ENCODE data around the gene NOLC1.
"Not testable (repeated sequence)": the region's sequence is repeated elsewhere in the genome, so short reads cannot be mapped to it uniquely, and the experiment has no call there.

NOLC1 gene

DNA sequence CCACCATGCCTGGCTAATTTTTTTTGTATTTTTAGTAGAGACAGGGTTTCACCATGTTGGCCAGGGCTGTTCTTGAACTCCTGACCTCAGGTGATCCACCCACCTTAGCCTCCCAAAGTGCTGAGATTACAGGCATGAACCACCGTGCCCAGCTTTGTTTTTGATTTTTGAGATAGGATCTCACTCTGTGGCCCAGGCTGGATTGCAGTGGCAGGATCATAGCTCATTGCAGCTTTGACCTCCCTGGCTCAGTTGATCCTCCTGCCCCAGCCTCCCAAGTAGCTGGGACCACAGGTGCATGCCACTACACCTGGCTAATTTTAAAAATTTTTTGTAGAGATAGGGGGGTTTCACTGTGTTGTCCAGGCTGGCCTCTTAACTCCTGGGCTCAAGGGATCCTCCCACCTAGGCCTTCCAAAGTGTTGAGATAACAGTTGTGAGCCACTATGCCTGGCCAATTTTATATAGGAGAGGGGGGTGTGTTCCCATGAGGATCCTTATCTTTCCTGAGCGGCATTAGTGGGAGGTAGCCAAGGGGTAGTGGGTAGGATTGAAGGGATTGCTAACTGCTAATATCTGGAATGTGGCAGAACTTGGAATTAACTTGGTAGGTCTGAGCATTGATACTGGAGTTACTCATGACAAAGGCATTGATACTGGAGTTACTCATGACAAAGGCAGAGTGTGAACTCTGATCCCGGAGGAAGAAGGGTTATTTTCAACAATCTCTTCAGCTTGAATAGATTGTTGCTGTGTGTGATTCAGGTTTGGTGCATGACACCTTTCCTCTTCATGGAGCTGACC lies 1.0 kb upstream of the NOLC1 start:
- peak overlapping the region; percentile 94 for H3K27ac ChIP-seq
- no peak for DNase-seq (ENCODE audit: low read depth, low spot score)

DNA sequence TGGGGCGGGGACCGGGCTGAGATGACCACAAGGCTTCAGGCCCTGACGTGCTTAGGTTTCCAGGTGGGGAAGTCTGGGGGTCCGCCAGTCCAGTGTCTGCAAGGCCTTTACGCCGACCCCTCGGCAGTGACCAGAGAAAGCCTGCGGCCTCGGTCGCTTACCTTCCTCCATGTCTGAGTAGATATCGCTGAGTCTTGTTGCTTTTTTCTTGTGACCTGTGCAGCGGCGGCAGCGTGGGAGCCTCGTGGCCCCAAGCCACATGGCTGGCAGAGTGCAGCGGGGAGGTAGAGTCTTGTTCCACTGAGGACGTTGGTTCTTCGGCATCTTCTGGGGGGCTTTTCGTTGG lies 329 bp downstream of the NOLC1 start:
- no peak for DNase-seq (ENCODE audit: low read depth, low spot score)
- H3K27ac ChIP-seq: peak overlapping the region; percentile 94

DNA sequence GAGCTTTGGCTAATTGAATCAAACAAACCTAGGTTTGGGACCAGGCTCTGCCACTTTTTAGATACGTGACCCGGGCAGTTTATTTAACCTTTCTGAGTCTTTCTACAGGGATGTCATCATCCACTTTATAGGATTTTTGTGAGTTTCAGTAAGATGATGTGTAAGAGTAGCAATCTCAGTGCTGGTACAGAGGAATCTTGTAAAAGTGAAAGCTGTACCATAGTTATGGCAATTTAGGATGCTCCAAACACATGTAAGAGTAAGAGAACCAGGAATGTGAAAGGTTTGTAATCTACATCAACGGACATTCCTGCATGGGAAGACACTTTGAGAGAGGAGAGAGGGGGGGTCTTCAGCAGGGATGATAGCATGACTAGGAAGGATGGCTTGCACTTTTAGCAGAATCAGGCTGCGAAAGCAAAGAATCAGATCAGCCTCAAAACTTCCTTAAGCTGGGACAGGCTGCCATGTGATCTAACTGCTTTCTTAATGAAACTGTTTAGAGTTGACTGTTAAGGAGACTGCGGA lies 968 bp downstream of the NOLC1 start:
- peak overlapping the region; percentile 94 for H3K27ac ChIP-seq
- no peak for DNase-seq (ENCODE audit: low read depth, low spot score)

DNA sequence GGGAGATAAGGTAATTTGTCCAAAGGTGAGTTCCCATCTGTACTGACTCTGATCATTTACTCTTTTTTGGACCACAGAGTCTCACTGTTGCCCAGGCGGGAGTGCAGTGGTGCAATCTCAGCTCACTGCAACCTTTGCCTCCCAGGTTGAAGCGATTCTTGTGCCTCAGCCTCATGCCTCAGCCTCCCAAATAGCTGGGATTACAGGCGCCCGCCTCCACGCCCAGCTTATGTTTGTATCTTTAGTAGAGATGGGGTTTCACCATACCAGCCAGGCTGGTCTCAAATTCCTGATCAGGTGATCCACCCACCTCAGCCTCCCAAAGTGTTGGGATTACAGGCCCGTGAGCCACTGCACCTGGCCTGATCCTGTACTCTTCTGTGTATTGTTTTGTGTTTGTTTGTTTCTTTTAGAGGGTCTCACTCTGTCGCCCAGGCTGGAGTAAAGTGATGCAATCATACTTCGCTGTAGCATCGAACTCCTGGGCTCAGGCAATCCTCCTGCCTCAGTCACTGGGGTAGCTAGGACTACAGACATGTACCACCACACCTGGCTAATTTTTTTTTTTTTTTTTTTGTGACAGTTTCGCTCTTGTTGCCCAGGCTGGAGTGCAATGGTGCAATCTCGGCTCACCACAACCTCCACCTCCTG lies 2.4 kb downstream of the NOLC1 start:
- DNase-seq (ENCODE audit: low read depth, low spot score): no peak
- no peak overlapping the region for H3K27ac ChIP-seq

DNA sequence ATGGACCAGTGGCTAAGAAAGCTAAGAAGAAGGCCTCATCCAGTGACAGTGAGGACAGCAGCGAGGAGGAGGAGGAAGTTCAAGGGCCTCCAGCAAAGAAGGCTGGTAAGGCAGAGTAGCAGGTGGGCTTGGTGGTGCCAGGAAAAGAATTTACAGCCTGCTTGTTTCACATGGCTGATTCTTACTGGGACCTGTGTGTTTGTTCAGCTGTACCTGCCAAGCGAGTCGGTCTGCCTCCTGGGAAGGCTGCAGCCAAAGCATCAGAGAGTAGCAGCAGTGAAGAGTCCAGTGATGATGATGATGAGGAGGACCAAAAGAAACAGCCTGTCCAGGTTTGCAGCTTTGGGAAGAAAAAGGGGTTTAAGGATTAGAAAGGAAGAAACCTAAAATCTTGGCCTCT lies 5.0 kb downstream of the NOLC1 start:
- H3K27ac ChIP-seq: no peak overlapping the region
- DNase-seq (ENCODE audit: low read depth, low spot score): no peak

DNA sequence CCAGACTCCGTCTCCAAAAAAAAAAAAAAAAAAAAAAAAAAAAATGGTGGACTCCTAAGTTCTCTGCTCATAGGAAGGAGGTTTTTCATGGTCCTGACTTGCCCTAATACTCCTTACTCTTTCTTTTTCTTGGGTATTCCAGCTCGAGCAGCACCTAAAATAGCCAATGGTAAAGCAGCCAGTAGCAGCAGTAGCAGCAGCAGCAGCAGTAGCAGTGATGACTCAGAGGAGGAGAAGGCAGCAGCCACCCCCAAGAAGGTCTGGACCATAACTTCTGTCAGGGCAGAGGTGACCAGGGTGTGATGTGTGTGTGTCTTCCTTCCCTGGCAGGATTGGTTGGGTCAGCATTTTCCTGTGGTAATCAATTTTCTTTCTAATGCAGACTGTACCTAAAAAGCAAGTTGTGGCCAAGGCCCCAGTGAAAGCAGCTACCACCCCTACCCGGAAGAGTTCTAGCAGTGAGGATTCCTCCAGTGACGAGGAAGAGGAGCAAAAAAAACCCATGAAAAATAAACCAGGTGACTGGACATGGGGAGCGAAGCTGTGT lies 6.9 kb downstream of the NOLC1 start:
- H3K27ac ChIP-seq: no peak overlapping the region
- DNase-seq (ENCODE audit: low read depth, low spot score): no peak

DNA sequence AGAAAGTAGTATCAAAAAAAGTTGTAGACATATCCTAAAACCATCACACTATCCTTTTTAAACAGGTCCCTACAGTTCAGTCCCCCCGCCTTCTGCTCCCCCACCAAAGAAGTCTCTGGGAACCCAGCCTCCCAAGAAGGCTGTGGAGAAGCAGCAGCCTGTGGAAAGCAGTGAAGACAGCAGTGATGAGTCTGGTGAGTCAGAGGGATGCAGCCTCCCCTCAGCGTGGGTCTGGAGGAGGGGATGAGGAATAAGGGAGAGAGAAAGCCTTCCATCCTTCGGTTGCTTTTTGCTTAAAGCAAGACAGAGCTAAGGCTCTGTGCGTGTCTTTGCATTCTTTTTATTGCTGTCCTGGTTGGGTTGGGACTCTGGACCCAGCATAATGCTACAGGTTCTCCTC lies 7.6 kb downstream of the NOLC1 start:
- no peak overlapping the region for H3K27ac ChIP-seq
- no peak for DNase-seq (ENCODE audit: low read depth, low spot score)

DNA sequence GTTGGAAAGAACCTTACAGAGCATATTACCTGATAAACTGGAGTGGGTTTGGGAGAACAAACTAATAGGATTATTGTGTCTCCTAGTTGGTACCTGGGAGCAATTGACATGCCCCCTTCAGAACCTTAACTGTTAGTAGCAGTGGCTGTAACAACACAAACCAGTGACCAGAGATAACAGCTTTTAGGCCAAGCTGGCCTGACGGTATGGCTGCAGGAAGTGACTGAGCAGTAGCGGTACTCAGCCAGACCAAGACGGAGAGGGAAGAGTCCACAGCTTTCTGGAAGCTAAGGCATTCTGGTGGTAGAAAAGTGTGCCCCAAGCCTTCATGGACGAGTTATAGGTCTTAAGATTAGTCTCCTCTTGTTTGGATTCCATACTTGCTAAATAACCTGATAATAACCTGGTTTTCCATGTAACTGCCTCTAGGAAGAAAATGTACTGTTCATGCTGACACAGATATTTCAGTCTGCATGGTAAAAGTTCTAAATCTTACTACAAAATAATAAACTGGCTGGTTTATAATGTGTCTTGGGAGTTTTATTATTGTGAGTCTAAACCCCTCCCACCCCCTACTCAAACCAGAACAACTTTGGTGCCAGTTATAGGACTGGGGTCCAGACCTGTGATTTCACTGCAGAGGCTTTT lies 11.3 kb downstream of the NOLC1 start:
- H3K27ac ChIP-seq: no peak overlapping the region
- no peak for DNase-seq (ENCODE audit: low read depth, low spot score)

DNA sequence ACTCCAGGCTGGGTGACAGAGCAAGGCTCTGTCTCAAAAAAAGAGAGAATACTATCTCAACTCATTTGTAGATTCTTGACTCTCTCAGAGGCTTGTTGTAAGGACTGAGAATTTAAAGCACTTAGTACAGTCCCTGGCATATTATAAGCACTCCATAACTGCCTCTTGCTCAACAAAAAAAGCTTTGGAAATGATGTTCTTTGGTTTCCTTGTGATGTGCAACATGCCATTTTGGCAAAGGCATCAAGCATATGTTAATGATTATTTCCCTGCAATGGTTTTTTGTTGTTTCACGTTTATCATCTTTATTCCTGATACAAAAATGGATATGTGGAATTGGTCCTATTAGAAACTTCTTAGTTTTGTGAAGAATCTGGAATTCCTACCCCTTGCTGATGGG lies 15.7 kb downstream of the NOLC1 start:
- DNase-seq (ENCODE audit: low read depth, low spot score): no peak
- no peak overlapping the region for H3K27ac ChIP-seq

DNA sequence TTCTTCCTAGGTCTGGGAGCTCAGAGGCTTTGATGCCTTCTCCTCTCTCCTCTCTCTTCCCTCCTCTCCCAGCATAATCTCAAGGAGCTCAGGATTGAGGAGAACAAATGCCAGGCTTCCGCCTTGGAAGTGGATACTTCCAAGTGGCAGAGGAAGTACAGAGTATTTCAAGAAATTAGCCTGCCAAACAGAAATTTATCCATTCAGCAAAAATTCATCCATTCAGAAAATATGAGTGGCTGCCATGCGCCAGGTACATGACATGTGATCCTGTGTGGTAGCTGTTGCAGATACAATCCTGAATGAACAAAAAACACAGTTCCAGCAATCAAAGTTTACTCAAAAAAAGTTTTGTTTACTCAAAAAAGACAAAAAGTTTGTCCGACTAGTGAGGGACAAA lies 18.4 kb downstream of the NOLC1 start:
- DNase-seq (ENCODE audit: low read depth, low spot score): no peak
- H3K27ac ChIP-seq: no peak overlapping the region

DNA sequence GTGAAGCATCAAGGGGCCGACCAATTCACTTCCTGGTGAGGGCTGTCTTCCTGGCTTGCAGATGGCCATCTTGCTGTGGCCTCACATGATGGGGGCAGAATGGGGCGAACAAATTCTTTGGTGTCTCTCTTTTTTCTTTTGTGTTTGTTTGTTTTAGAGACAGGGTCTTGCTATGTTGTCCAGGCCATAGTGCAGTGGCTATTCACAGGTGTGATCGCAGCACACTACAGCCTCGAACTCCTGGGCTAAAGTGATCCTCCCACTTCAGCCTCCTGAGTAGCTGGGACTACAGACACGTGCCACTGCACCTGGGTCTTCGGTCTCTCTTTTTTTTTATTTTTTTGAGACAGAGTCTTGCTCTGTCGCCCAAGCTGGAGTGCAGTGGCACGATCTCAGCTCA lies 20.1 kb downstream of the NOLC1 start:
- no peak overlapping the region for H3K27ac ChIP-seq
- DNase-seq (ENCODE audit: low read depth, low spot score): no peak

DNA sequence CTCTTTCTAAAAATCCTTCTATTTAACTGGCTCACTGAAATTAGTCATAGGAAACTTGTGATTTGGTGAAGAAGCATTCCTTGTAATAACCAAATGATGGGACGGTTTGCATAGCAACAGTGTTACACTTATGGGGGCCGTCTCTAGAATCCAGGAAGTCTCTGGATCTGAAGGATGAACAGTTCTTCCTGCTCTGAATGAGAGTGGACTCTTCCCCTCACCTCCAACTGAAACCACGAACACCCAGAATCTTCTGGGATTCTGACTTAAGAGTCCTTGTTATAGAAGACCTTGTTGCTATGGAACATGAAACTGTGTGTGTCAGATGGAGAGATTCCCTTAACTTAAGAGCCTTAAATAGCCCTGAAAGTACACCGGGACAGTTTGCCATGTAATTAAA lies 23.2 kb downstream of the NOLC1 start:
- no peak for DNase-seq (ENCODE audit: low read depth, low spot score)
- no peak overlapping the region for H3K27ac ChIP-seq

DNA sequence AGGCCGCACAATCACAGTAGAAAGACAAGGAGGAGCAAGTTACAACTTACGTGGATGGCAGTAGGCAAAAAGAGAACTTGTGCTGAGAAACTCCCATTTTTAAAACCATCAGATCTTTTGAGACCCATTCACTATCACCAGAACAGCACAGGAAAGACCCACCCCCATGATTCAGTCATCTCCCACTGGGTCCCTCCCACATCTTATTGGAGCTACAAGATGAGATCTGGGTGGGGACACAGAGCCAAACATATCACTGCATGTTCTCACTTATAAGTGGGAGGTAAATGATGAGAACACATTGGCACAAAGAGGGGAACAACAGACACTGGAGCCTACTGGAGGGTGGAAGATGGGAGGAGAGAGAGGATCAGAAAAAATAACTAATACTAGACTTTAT lies 32.4 kb downstream of the NOLC1 start:
- no peak for DNase-seq (ENCODE audit: low read depth, low spot score)
- no peak overlapping the region for H3K27ac ChIP-seq

DNA sequence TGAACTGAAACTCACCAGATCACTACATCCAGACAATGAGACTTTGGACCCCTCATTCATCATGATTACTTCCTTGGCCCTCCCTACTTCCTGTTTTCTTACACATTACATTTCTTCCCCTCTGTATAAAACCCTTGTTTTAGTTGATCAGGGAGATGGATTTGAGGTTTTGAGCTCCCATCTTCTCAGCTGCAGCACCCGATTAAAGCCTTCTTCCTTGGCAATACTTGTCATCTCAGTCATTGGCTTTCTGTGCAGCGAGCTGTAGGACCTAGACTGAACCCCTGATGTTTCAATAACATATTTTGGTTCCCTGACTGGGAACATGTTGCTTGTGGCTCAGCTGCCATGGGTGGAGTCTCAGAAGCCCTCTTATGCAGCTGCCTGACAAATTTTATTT lies 33.1 kb downstream of the NOLC1 start:
- no peak overlapping the region for H3K27ac ChIP-seq
- no peak for DNase-seq (ENCODE audit: low read depth, low spot score)

DNA sequence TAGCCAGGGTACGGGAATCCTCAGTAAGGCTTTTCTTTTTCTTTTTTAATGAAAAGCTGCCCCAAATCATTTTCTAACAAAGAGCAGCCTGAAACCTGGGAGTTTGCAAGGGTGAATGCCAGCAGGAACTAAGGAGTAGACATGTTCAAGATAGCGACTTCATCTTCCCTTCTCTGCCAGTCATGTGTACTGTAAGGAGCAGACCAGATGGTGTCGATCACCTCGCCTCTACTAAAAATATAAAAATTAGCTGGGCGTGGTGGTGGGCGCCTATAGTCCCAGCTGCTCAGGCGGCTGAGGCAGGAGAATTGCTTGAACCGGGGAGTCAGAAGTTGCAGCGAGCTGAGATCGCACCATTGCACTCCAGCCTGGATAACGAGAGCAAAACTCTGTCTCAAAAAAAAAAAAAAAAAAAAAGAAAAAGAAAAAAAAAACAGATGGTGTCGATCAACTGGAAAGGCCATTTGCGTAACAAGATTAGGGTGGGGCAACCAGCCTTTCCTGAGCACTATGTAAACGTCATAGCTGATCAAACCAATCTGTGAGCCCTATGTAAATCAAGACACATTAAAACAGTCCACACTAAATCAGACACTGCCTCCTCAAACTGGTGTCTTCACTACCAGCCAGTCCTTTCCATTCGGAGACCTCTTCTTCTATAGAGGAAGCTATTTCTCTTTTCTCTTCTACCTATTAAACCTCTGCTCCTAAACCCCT lies 33.8 kb downstream of the NOLC1 start:
- no peak for DNase-seq (ENCODE audit: low read depth, low spot score)
- no peak overlapping the region for H3K27ac ChIP-seq

DNA sequence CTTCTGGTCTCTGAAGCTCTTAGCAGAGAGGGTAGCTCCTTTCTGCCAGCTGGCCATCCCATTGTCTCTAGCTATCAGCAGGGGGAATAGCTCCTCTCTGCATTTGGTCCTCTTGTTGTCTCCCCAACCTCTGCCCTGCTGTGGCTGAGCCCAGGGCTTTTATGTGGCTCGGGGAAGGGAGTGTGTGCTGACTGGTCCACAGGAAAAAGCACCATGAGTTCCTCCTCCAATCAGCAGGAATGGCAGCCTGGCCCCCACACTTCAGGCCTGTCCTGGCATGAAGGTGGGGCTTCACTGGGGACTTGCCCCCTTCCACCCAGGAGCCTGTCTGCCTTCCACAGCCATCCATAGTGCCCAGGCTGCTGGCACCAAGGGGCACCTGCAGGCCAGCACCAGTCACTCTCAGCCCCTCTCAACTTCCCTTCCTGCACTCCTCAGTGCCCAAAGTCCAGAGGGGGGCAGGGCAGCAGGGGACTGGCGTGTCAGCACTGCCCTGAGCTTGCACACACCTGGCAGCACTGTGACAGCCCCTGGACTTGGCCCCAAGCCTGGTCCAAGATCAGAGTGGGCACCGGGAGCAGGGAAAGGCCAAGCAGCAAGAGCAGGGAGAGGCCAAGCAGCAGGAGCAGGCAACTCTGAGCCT lies 36.2 kb downstream of the NOLC1 start:
- H3K27ac ChIP-seq: no peak overlapping the region
- no peak for DNase-seq (ENCODE audit: low read depth, low spot score)

DNA sequence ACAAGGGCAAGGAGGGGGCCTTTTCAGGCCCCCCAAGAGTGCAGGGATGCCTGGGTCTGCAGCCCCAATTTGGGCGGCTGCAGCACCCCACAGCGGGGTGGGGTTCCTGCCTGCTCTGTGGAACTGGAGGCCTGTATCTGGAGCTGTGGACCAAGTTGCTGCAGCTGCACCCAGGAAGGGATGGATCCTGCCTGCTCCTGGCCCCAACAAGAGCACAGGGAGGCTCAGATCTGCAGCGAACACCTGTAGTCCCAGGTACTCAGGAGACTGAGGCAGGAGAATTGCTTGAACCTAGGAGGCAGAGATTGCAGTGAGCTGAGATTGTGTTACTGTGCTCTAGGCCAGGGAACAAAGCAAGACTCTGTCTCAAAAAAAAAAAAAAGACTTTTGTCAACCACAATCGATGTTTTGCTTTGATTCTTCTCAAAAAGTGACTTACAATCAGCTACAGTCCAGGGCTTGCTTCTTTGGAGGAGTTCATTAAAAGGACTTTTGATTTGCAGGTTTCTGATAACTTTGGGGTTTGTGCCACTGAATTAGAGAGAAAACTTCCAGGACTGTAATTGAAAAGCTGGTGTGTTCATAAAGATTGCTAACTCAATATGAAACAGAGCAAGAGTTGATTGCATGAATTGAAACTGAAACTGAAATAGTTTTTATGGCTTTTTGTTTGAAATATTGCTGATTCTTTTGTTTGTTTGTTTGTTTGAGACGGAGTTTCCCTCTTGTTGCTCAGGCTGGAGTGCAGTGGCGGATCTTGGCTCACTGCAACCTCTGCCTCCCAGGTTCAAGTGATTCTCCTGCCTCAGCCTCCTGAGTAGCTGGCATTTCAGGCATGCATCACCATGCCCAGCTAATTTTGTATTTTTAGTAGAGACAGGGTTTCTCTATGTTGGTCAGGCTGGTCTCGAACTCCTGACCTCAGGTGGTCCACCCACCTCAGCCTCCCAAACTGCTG lies 37.0 kb downstream of the NOLC1 start:
- DNase-seq (ENCODE audit: low read depth, low spot score); H3K27ac ChIP-seq: not testable (repeated sequence)

DNA sequence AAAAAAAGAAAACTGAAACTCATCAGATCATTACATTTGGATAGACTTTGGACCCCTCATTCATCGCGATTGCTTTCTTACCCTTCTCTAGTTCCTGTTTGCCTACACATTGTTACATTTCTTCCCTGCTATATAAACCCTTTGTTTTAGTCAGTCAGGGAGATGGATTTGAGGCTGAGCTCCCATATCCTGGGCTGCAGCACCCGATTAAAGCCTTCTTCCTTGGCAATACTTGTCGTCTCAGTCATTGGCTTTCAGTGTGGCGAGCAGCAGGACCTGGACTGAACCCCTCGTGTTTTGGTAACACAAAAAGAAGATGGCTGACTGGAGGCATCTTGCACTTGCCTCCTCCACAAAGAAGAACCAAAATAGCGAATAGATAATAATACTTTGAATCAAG lies 39.8 kb downstream of the NOLC1 start:
- H3K27ac ChIP-seq: no peak overlapping the region
- no peak for DNase-seq (ENCODE audit: low read depth, low spot score)

DNA sequence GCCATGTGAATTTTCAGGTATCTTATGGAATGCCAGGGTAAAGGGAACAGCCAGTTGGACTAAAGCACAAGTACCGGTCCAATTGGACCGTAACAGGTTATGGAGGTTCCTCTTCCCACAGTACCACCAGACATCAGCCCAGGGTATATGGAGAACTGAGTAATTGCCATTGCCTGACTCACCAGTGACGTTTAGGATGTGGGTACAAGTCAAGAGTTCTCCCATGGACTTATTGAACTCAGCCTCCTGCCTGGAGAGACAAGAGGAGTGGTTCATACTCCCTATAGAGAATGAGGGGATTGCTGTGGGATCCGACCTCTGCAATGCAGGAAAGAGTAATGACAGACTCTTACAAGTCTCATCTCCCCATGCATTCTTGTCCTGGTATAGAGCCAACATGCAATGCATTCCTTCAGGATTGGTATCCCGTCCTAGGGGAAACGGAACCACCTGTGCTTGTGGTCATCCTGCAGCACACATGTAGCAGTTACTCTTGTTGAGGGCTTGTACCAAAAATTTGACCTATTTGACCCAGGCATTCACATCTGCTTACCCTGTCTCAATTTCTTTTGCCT lies 43.2 kb downstream of the NOLC1 start:
- DNase-seq (ENCODE audit: low read depth, low spot score): no peak
- no peak overlapping the region for H3K27ac ChIP-seq
